Stimulated activated CD4-positive, alpha-beta T cell treated with anti-CD3 and anti-CD28 coated beads, Interleukin-1b, Interleukin-23, amount 100 ng/mL, for 1 hour (primary cell): ENCODE data around the gene TNFAIP8.

Experiments
- DNase-seq, 2 donors: peaks; one replicate each; pipeline ENCODE4 v3.0.0-alpha.2; 2020; ENCODE audit warnings: low read depth in 2 of 2

TNFAIP8 gene

DNA sequence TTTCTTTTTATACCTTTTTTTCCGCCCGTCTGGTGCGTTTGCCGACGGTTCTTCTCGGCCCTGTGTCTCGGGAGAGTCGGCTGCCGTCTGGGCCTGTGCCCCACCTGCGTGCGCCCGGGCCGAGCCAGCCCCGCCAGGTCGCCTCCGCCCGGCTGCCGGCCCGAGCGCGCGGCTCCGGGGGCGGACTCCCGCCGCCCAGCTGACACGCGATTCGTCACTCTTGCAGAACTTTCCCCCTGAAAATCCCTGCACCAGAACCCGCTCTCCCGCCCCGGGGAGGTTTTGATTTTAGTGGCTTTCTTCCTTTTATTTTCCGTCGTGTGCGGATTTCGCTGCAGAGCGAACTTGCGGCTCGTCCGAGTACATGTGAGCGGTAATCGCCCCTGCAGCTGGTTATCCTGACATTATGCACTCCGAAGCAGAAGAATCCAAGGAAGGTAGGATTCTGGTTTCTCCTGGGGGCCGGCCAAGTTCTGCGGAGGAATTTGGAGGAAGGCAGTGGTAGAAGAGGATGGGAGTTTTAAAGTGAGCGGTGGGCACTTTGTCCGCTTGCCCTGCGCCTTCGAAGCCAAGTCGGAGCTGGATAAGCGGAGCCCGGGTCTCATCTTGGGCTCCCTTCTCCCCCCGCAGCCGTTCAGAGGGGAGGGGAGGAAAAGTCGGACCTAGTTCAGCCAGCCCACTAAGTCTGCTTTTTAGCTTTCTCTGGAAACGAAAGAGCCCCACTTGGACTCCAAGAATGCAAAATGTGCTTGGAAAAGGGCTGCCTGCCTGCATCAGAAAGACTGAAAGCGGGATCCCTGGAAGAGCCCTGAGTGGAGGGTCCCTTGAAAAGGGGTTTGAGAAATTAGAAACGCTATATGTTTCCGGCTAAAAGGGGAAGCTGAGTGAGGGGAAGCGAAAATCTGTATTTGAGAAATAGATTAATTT, at the start of gene TNFAIP8:
TNFAIP8 (plus strand) TSS at position 335 of the 927 bp plus-strand sequence; CDS start at position 407, 72 bp downstream.
- DNase-seq: peak in 1 of 2 donors; percentile 69

DNA sequence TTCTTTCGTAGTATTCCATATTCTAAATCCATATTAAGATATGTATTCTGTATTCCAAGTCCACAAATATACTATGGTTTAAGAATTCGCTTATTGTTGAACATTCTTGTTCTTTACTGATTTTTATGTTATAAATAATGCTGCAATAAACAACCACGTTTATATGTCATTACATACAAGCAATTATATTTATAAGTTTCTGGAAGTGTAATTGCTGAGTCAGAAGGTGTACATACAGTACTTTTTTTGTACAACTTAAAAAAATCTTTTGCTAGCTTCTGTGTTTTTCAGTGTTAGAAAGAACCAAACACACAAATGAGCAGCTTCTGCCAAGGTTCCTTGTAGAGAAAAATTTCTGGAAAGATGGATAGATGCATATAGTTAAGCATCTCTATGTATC, 48.6 kb upstream of the TNFAIP8 start:
- DNase-seq: no peak

DNA sequence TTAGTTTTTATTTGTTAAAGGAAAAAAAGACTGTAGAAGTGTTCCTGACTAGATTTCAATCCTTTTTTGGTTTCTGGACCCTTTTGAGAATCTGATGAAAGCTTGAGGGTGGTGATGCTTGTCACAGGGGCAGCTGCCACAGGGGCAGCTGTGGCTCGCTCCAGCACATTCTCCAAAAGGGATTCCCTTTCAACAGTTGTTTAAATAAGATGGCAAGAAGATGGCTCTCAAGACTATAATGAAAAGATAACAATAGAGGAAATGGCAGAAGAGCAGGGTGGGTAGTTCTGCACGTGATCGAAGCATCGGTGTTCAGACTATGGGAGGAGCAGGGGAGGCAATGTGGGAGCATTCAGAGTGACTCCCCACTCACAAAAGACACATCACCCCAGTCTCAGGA, 46.5 kb upstream of the TNFAIP8 start:
- DNase-seq: no peak

DNA sequence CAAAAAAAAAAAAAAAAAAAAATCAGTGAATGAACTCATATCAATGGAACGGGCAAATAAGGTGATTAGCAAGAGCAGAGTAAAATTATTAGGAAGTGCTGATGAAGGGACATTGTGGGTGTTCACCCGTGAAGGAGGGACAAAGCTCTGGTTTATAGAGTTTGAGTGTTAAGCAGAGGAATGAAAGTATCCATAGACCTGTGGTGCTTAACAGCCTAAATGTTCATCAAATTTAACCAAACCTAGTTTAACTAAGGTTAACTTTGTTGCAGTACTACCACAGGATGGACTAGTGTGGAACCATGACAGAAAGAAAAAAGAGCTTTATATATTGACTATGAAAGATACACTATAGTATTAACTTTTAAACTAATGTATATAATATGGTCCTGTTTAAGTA, 44.1 kb upstream of the TNFAIP8 start:
- DNase-seq: no peak

DNA sequence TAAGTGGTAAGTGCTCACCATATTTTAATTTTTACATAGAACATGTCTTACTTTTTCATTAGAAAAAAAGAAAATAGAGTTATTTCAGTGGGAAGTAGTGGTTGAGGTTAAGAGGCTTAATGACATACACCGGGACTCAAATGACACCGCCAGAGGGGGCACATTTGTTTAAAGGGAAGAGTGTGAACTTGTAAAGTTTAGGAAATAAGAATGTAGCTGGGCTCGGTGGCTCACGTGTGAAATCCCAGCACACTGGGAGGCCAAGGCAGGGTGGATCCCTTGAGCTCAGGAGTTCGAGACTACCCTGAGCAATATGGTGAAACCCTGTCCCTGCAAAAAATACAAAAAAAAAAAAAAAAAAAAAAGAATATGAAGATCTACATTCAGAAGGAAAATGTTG, 43.4 kb upstream of the TNFAIP8 start:
- no peak for DNase-seq

DNA sequence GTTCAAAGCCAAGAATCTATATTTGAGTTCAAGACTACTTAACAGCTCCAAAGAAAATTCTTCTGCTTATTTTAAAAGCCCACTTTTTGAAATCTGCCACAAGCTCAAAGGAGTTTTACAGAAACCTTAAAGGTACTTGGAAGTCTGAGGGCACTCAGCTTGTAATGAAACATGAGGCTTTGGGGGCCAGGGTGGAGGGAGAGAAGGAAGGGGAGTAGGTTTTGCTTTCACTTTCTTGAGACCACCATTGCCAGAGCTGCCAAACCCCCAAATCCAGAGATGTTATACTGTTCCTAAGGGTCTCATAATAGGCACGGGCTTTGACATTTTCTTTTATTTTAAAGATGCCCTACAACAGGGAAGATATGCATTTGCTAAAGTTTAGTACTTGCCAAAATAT, 42.6 kb upstream of the TNFAIP8 start:
- no peak for DNase-seq

DNA sequence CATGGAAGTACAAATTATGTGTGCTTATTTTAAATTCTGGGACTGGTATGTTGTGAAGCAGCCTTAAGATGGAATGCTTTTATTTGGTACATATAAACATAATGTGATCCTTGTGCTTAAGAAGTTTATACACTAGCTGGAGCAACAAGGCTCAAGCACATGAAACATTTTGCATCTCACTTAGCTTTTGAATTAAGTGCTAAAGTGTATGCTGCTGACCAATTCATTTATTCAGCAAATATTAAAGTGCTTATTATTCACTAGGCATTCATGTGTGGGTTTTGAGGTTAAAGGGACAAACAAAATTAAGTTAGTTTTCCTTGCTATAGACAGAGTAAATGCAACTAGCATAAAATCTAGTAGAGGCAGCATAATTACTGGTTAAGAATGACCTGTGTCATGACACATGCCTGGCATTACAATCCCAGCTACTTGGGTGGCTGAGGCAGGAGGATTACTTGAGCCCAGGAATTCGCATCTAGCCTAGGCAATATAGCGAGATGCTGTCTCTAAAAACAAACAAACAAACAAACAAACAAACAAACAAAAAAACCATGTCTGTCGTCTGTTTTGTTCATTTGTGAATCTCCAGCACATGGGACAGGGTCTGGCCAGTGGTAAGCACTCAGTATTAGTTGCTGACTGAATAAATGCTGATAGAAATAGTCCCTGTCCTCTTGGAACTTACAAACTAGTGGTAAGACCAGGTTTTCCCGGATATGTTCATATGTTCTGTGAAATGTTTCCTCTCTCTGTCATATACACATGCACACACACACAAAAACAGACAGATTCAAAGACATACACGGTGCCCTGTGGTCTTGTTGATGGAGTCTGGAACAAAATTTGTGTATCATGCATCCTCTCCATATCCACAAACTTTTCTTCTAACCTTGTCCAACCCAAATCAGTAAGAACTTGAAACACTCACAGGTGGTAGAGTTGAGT, 41.9 kb upstream of the TNFAIP8 start:
- DNase-seq: no peak

DNA sequence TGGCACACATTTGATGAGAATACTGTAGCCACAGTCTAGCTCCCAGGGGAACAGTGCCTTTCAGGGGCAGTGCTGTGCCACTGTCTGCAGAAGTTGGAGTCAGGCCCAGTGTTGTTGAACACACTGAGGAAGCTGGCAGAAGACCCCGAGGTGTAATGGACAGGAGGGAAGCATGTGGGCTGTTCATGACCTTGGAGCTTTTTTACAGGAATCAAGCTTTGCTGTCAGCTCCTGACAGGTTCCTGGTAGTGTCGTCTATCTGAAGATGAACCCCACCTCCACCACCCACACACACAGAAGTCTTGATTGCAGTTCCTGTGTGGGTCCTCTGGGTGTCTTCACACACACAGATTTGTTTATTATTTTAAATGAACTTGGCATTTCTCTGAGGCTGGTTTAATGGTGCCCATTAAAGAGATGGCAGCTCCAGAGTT, 40.3 kb upstream of the TNFAIP8 start:
- DNase-seq: no peak

DNA sequence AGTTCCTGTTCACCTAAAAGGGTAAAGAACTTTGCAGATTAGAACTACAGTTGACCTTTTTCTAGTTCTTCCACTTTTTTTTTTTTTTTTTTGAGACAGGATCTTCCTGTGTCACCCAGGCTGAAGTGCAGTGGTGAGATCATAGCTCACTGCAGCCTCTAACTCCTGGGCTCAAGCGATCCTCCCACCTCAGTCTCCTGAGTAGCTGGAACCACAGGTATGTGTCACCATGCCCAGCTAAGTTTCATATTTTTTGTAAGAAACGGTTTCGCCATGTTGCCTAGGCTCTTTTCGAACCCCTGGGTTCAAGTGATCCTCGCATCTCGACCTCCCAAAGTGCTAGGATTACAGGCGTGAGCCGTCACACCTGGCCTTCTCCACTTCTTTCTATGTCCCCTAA, 39.7 kb upstream of the TNFAIP8 start:
- DNase-seq: no peak

DNA sequence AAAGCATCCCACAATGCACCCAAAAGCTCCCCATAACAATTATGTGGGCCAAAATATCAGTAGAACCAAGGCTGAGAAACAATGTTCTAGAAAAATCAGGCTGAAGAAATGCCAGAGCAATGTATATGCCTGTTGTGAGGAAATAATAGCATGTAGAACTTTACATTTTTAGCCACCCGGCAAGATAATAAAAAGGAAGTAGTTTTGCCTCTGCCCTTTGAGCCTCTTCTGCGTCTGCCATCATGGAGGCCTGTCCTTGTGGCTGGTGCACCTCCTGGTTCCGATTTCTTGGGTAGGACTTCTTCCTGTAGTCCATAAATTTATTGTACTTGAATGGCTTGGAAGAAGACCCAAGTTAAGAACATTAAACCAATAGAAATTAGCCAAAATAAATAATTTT, 38.9 kb upstream of the TNFAIP8 start:
- no peak for DNase-seq

DNA sequence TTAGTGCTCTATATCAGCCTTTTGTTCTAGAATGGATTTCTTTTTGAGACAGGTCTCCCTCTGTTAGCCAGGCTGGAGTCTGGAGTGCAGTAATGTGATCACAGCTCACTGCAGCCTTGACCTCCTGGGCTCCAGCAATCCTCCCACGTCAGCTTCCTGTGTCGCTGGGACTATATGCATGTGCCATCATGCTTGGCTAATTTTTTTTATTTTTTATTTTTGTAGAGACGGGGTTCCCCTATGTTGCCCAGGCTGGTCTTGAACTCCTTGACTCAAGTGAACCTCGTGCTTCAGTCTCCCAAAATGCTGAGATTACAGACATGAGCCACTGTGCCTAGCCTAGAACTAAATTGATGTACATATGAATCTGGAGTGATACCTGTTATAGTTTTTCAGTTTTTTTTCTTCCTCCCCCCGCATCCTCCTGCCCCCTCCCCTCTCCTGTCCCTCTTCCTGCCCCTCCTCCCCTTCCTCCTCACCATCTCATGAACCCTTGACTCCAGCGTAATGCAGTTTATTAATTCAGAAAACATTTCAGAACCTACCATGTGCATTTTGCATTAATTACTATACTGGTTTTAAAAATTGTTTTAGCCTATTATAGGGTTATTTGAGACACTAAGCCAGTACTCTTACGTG, 37.4 kb upstream of the TNFAIP8 start:
- DNase-seq: no peak

DNA sequence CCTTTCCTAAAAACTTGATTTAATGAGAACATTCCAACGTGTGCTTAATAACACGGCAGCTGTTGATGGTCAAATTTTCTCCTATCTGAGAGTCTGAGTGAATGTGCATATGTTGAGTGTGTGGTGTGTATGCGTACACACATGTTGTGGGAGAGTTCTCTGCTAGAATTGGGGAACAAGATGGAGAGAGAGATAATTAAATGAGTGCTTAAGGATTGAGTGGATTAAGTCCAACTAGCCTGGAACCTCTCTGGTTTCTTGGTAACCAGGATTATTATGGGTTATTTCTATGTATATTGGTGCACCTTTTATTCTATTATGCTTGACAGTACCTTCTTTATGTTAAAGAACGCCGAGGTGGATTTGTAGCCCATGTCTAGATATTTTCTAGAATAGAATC, 36.4 kb upstream of the TNFAIP8 start:
- DNase-seq: no peak

DNA sequence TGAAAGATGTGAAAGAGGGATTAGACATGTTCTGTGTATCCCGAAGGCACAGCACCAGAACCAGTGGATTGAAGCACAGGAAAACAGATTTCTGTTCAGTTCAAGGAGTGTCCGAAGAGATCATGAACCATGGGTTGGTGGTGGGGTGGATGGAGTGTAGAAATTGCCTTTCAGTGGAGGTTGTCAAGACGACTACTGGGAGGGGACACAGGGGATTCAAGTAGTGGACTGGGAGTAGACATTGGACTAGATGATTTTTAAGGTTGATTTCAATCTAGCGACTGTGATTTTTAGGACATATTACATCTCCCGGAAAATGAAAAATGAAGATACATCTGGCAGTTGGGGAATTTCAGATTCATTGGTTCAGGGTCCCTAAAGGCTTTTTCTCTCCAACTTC, 35.9 kb upstream of the TNFAIP8 start:
- no peak for DNase-seq

DNA sequence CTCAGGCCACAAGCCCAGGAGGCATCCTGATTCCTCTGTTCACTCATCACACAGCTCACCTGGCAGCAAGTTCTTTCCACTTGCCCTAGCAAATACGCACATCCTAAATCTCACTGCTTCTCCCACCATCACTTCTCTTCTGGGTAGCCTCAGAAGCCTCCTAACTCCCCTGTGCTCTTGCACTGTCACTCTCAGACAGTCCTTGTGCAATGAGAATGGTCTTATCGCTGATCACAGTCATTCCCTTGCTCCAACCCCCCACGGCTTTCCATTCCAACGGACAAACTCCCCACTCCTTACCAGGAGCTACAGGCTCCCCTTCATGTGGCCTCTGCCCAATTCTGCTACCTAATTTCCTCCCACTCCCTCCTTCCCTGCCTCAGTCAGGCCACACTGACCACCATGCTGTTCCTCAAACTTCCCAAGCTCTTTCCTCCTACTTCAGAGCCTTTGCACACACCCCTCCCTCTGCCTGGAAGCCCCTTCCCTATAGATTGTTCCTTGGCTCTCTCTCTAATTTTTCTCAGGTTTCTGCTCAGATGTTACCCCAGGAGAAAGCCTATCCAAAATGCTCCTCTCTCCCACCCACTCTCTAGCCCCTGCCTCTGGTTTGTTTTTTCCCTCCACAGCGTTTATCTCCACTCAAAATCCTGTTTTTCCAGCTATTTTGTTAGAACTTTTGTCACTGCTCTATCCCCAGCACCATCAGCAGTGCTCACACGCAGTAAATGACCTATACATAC, 34.1 kb upstream of the TNFAIP8 start:
- no peak for DNase-seq

DNA sequence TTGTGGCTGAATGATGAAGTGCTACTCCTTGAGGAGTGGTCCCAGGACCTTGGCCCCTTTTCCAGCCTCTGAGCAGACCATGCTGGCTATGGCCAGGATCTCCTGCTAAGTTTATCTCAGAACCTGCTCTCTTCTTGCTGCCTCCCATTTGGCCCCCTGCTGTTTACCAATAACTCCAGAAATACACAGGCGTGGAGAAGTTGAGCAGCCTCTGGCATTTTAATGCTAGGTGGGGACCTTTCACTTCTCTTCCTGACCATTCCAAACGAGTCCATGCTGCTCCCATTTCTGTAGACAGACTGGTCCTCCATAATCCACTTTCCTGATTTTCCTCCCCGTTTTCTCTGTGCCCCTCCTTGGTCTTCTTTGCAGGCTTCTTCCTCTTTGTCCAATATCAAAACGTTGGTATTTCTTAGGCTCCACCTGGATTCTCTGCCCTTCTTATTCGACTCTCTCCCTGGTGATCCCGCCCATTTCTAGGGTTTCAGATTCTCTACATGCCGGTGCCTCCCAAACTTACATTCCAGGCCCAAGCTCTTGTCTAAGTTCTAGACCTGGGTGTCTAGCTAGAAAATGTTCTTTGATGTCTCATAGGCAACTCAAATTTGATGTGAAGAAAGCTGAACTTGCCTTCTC, 33.4 kb upstream of the TNFAIP8 start:
- no peak for DNase-seq

DNA sequence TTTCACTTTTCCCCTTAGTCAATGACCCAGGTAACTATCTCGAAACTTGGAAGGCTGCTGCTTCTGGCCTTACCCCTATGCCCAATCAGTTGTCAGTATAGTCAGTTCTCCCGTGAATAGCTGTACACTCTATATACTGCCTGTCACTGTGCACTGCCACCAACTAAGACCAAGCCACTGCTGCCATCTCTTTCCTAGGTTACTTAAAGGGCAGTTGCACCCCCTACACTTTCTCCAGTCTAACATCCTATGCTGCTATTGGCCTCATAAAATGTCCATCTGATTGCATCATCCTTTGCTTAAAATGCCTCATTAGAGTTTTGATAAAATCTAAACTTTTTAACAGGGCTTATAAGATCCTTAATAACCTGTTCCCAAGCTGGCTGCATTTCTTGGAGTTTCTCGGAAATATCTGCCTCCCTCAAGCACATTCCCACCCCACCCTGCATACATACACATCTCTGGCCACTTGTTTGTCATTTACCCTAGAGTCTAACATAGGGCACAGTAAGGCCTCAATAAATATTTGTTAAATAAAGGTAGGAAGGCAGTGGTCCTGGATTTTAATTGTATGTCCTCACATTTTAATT, 32.8 kb upstream of the TNFAIP8 start:
- DNase-seq: no peak

DNA sequence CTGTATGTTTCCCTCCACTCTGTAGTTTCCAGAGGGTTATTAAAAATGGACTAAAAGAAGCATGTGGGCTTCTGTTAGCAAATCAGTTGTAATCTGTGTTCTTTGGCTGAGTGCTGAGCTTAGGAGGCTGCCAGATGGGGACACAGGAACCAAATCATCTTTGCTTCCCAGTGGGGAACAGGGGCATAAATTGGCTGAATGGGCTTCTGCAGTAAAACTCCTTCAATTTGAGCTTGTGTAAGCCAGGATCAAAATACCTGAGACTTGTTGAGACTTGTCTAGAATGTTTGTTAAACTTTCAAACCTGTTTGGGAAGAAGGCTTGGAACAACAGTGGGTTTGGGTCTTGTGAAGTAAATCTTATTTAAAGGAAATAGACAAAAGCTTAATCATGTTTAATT, 32.2 kb upstream of the TNFAIP8 start:
- no peak for DNase-seq

DNA sequence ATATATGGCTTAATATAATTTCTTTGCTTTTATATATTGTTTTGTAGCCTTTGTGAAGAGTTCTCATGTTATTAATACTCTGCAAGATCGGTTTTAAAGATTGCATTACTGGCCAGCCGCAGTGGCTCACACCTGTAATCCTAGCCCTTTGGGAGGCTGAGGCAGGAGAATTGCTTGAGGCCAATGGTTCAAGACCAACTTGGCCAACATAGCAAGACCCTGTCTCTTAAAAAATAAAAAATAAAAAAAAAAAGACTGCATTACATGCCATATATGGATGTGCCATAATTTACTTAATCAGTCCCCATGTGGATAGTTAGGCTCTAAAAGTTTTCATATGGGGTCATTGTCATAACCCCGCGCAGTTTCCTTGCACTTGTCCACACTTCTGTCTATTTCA, 31.0 kb upstream of the TNFAIP8 start:
- no peak for DNase-seq

DNA sequence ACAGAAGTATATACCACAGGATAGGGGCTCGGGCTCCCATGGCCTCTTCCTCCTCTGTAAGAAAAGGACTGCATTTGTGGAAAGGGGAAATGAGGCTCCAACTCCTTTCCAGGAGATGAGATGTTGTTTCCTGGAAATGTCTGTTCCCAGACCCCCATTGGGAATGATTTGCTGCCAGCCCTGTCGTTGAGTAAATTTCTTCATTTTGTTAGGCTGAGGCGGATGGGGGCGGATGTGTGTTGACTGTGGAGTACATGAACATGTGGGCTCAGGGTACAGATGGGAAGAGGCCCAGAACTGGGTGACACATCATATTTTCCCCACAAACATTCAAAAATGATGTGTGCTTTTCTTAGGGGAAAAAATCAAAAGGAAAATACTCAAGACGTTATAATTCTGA, 28.8 kb upstream of the TNFAIP8 start:
- DNase-seq: no peak
